ENCODE data around the gene TATDN2. TPM values are rescaled to one million over a fixed set of nuclear protein-coding genes. Genes with fewer than 3 reads are reported as not detected.

Gene TATDN2
- total RNA-seq, 6 experiments from 2014 or later, result 29.6 to 33.4 (median 30.7) TPM

DNA sequence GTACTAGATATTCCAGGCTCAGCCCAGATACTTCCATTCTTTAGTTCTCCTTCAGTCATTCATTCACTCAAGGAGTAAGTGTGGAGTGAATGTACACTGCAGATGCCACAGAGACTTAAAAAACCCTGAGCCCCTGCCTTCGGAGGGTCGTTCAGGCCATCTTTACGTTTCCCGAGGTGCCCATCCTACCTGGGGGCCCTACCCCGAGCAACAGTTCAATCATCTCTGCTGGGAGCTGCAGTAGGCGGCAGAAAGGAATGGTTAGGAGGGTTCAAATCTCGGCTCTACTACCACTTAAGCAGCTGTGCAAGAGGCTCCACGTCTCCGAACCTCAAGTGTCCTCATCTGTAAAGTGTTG is 72.0 kb downstream of the TATDN2 start:
- TF ChIP-seq, protein P1, sequence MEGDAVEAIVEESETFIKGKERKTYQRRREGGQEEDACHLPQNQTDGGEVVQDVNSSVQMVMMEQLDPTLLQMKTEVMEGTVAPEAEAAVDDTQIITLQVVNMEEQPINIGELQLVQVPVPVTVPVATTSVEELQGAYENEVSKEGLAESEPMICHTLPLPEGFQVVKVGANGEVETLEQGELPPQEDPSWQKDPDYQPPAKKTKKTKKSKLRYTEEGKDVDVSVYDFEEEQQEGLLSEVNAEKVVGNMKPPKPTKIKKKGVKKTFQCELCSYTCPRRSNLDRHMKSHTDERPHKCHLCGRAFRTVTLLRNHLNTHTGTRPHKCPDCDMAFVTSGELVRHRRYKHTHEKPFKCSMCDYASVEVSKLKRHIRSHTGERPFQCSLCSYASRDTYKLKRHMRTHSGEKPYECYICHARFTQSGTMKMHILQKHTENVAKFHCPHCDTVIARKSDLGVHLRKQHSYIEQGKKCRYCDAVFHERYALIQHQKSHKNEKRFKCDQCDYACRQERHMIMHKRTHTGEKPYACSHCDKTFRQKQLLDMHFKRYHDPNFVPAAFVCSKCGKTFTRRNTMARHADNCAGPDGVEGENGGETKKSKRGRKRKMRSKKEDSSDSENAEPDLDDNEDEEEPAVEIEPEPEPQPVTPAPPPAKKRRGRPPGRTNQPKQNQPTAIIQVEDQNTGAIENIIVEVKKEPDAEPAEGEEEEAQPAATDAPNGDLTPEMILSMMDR (IDR thresholded peaks at IDR 0.05), result no peak
- peak overlapping the region; percentile 98 for H3K27ac Mint-ChIP-seq
- peak overlapping the region; percentile 97 for H3K4me3 Mint-ChIP-seq
- DNase-seq, result no peak
- H3K27me3 Mint-ChIP-seq (ENCODE audit: insufficient read depth), result peaks cover 9% of the 10 kb centered on the region
- no peaks in the 10 kb centered on the region for H3K9me3 Mint-ChIP-seq
- H3K4me1 Mint-ChIP-seq (ENCODE audit: low read depth), result peaks cover 15% of the 10 kb centered on the region
- peaks cover 10% of the 10 kb centered on the region for H3K36me3 Mint-ChIP-seq (ENCODE audit: low read depth)

DNA sequence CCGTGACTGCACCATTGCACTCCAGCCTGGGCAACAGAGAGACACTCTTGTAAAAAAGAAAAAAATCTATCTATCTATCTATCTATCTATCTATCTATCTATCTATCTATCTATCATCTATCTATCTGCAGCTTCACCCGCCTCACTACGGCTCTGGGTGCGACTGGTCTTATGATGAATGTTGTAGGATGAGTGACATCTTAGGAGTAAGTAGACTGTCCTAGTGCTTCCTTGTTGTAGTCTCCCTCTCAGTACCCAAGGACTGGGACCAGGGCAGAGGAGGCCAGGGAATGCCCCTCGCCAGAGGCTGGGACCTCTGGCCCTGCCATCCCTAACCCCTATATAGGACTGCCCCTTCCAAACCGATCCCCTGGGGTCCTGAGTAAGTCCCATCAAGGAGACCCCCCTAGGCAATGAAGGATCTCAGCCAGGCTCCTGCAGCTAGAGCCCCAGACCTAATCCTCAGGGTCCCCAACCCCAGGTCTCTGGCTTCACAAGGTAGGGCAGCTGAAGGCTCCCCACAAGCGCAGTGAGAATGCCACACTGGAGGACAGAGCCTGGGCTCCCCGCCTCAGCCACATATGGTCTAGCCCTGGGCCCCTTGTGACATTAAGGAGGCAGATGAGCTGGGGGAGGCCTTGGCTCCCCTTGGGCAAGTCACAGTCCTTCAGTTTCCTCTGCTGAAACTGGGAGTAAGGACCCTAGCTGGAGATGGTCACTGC is 73.5 kb downstream of the TATDN2 start:
- Mint-ChIP-seq H3K9me3 (no peaks in the 10 kb centered on the region), H3K36me3 (ENCODE audit: low read depth) (peaks cover 10% of the 10 kb centered on the region), H3K4me3 (peak overlapping the region; percentile 97), H3K27ac (peak overlapping the region; percentile 98), H3K27me3 (ENCODE audit: insufficient read depth) (peaks cover 22% of the 10 kb centered on the region), H3K4me1 (ENCODE audit: low read depth) (peaks cover 15% of the 10 kb centered on the region)
- DNase-seq, result no peak
- TF ChIP-seq, protein P1 (IDR thresholded peaks at IDR 0.05), result no peak

DNA sequence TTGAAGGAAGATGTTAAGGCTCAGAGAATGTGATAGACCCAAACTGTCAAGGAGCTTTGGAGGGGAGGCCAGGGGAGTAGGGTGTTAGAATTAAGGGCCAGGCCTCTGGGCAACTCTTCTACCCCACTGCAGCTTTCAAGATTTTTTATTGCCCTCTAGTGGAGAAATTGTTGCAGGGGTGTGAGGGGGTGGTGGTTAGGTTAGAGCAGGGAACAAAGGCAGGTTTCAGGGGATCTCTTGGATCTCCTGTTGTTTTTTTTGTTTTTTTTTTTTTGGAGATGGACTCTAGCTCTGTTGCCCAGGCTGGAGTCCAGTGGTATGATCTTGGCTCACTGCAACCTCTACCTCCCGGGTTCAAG is 74.1 kb downstream of the TATDN2 start:
- Mint-ChIP-seq H3K27me3 (ENCODE audit: insufficient read depth) (peaks cover 23% of the 10 kb centered on the region), H3K36me3 (ENCODE audit: low read depth) (peaks cover 10% of the 10 kb centered on the region), H3K27ac (no peak overlapping the region), H3K9me3 (no peaks in the 10 kb centered on the region), H3K4me3 (no peak overlapping the region), H3K4me1 (ENCODE audit: low read depth) (peaks cover 15% of the 10 kb centered on the region)
- DNase-seq, result no peak
- TF ChIP-seq, protein P1 (IDR thresholded peaks at IDR 0.05), result peak; percentile 74

DNA sequence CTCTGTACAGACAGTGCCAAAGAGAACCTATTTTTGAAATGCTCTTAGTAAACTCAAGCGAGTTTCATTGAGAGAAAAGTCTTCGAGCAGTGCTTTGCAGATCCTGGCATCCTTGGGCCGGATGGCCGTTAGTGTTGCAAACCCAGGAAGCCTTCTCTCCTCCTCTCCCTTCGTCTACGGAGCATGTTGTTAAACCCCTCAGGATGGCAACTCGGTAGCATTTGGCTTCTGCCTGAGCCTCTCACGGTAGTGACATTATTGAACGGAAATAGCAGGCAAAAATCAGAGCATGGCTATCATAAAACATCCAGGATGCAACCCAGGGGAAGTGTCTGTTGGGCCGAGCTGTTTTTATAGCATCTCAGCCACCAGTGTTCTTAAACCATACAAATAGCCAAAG is 79.3 kb downstream of the TATDN2 start:
- H3K4me1 Mint-ChIP-seq (ENCODE audit: low read depth), result no peaks in the 10 kb centered on the region
- no peak for DNase-seq
- H3K36me3 Mint-ChIP-seq (ENCODE audit: low read depth), result no peaks in the 10 kb centered on the region
- TF ChIP-seq, protein P1 (IDR thresholded peaks at IDR 0.05), result no peak
- H3K27me3 Mint-ChIP-seq (ENCODE audit: insufficient read depth), result peaks cover 63% of the 10 kb centered on the region
- H3K9me3 Mint-ChIP-seq, result no peaks in the 10 kb centered on the region
- no peak overlapping the region for H3K4me3 Mint-ChIP-seq
- no peak overlapping the region for H3K27ac Mint-ChIP-seq

DNA sequence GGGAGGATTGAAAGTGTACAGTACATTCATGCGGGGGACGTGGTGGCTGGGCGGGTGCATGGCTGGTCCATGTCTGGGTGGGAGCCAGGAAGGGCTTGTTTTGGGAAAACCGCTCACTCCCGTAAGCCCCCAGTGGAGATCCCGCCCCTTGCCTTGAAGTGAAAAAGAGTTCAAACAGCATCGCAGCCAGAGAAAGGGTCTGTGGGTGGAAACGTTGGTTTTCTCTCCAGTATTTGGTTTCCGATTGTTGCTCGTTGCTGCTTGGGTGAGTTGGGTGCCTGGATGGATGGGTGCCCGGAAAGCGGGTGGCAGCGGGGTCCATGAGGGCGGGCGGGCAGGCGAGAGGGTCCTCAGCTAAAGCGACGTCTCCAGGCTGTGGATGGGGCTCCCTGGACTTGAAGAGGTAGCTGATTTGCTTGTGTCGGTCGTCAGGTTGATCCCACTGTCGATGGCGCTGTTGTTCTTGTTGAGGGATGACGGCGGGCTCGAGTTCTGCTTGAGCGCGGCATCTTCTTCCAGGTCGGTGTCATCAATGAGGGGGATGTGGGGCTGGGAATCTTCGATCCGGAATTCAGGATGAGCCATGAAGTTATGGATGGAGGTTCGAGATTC is 80.3 kb downstream of the TATDN2 start:
- Mint-ChIP-seq H3K9me3 (no peaks in the 10 kb centered on the region), H3K4me1 (ENCODE audit: low read depth) (no peaks in the 10 kb centered on the region; the same call in 1 of the 2 replicates), H3K27me3 (ENCODE audit: insufficient read depth) (peaks cover 66% of the 10 kb centered on the region), H3K36me3 (ENCODE audit: low read depth) (no peaks in the 10 kb centered on the region), H3K4me3 (no peak overlapping the region), H3K27ac (no peak overlapping the region)
- TF ChIP-seq, protein P1 (IDR thresholded peaks at IDR 0.05), result no peak
- DNase-seq, result no peak

All from HFFc6 (cell line).